Kidney (tissue), 14 donors: ENCODE results near the gene DLAT. TPM values are rescaled to one million over a fixed set of nuclear protein-coding genes. Genes with fewer than 3 reads are reported as not detected.
"Not testable (repeated sequence)": the region's sequence is repeated elsewhere in the genome, so short reads cannot be mapped to it uniquely, and the experiment has no call there.

Source experiments
- DNase-seq, 5 donors: peaks; one replicate each; pipeline ENCODE4 v3.0.0-alpha.2; 2013 to 2020
- FAIRE-seq: peaks from 2 replicates; lab custom pipeline; 2012; peaks lifted over from hg19 to GRCh38; lab: Jason Lieb, UNC
- H3K27ac ChIP-seq, 2 donors: one replicate each; pipeline ENCODE4 v1.7.0; 2013; ENCODE audit warnings: low read depth in 2 of 2, low read length in 2 of 2, inconsistent platforms in 1 of 2
- H3K27me3 ChIP-seq: one replicate; pipeline ENCODE4 v1.7.1; 2013; ENCODE audit warnings: low read length, inconsistent platforms; ENCODE audit not compliant: control insufficient read depth, insufficient read depth
- H3K36me3 ChIP-seq, 3 donors: one replicate each; pipeline versions ENCODE4 v1.7.0 to v1.7.1; 2013; ENCODE audit warnings: low read length in 3 of 3, control low read depth in 1 of 3, inconsistent platforms in 1 of 3; ENCODE audit not compliant: insufficient read depth in 3 of 3, control insufficient read depth in 2 of 3
- H3K4me1 ChIP-seq, 3 donors: one replicate each; pipeline versions ENCODE4 v1.7.0 to v1.7.1; 2013; ENCODE audit warnings: low read length in 3 of 3, inconsistent platforms in 1 of 3, low read depth in 1 of 3; ENCODE audit not compliant: control insufficient read depth in 2 of 3, insufficient read depth in 2 of 3
- H3K4me3 ChIP-seq, 3 donors: one replicate each; pipeline versions ENCODE4 v1.7.0 to v1.8.1; 2013; ENCODE audit warnings: low read length in 3 of 3, control low read depth in 1 of 3, inconsistent platforms in 1 of 3
- H3K9ac ChIP-seq, 3 donors: one replicate each; pipeline versions ENCODE4 v1.7.0 to v1.7.1; 2013; ENCODE audit warnings: low read length in 3 of 3, control low read depth in 1 of 3, inconsistent platforms in 1 of 3
- H3K9me3 ChIP-seq, 3 donors: one replicate each; pipeline versions ENCODE4 v1.7.0 to v1.7.1; 2013; ENCODE audit warnings: low read length in 3 of 3, control low read depth in 1 of 3, inconsistent platforms in 1 of 3; ENCODE audit not compliant: control insufficient read depth in 2 of 3, insufficient read depth in 1 of 3
- CTCF ChIP-seq: IDR thresholded peaks from 3 replicates; pipeline ENCODE4 v1.5.1; 2012; ENCODE audit warnings: mild to moderate bottlenecking, moderate library complexity, borderline replicate concordance; ENCODE audit not compliant: insufficient read depth; ENCODE audit errors: extremely low read depth
- intact Hi-C: fragments of 100-400 bp; cut with DNase I; formaldehyde crosslinking; loops from one replicate; pipeline ENCODE4 v1.11.1; 2022
- polyA plus RNA-seq: library from polyadenylated mRNA; stranded (reverse); fragments of 350-450 nt; fragmentation: Illumina TruSeq; extraction: RNeasy Lipid Tissue Mini Kit (QIAGEN cat#74804); gene quantifications from one replicate; pipeline ENCODE4 v1.2.3, GENCODE V29; 2014; ENCODE audit warnings: low read depth, low replicate concordance; ENCODE audit not compliant: insufficient read depth
- total RNA-seq: library from RNA; stranded (reverse); fragmentation: NEBNext Ultra II Directional; extraction: Animal tissue kit (Norgen Biotek cat#: 25700); gene quantifications from one replicate; pipeline ENCODE4 v1.2.1, GENCODE V29; 2021
- donor health status: control.
- donor health status: control.
- donor health status: control.
- donor health status: control.
- donor health status: control.
- donor health status: DM: yes; HTN: yes; CAD: no.
- donor health status: Normal renal cell carcinoma (clear cell type).

DLAT gene
- total and polyA plus RNA-seq, 2 donors from 2014 or later, result 27.5 to 33.1 TPM

DNA sequence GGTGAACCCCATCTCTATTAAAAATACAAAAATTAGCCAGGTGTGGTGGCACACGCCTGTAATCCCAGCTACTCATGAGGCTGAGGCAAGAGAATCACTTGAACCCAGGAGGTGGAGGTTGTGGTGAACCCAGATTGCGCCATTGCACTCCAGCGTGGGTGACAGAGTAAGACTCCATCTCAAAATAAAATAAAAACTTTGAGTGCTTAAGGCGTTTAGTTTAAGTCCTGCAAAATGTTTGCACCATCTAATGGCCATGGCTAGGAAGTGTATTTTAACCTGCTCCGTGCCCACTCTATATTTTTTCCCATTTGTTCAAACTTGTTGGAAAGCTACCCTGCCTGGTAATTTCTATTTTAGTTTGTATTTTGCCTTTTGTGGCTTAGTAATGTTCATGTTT is 28.5 kb upstream of the DLAT start:
- H3K9ac ChIP-seq, H3K27ac ChIP-seq, H3K4me3 ChIP-seq, intact Hi-C loops, H3K4me1 ChIP-seq, FAIRE-seq, H3K27me3 ChIP-seq, H3K9me3 ChIP-seq: not testable (repeated sequence)
- peak in 2 of 5 donors; percentile 25 to 39 for DNase-seq
- peak; percentile 12 for TF ChIP-seq CTCF
- H3K36me3 ChIP-seq, result peaks cover 0 to 54% (median 29%) of the 10 kb centered on the region in 3 donors

- no peak overlapping the region for H3K27ac ChIP-seq
- H3K9ac ChIP-seq, result no peak overlapping the region
- FAIRE-seq (no peak), DNase-seq (no peak)
- no peaks in the 10 kb centered on the region for H3K9me3 ChIP-seq
- intact Hi-C loops, result no loop called here
- no peak overlapping the region for H3K4me3 ChIP-seq
- H3K27me3 ChIP-seq, result no peaks in the 10 kb centered on the region
- no peaks in the 10 kb centered on the region for H3K4me1 ChIP-seq
- H3K36me3 ChIP-seq, result peaks cover 0 to 40% (median 13%) of the 10 kb centered on the region in 3 donors
- TF ChIP-seq CTCF, result no peak
These were observed 26.1 kb upstream of the DLAT start for GRCh38 chr11:111999111-111999510.

GRCh38 chr11:112000703-112001102 is 24.5 kb upstream of the DLAT start:
- no peak for TF ChIP-seq CTCF
- no peak overlapping the region for H3K9ac ChIP-seq
- H3K4me1 ChIP-seq, result no peaks in the 10 kb centered on the region
- peaks cover 0 to 37% (median 7%) of the 10 kb centered on the region in 3 donors for H3K36me3 ChIP-seq
- no peak for FAIRE-seq
- H3K4me3 ChIP-seq, result no peak overlapping the region
- no peaks in the 10 kb centered on the region for H3K27me3 ChIP-seq
- no peaks in the 10 kb centered on the region for H3K9me3 ChIP-seq
- intact Hi-C loops, result no loop called here
- H3K27ac ChIP-seq, result no peak overlapping the region
- DNase-seq, result no peak
